ENCODE results near the gene AOPEP.
A peak's percentile ranks its signal among the peaks of the same experiment; 100 is the strongest.

The AOPEP gene, protein sequence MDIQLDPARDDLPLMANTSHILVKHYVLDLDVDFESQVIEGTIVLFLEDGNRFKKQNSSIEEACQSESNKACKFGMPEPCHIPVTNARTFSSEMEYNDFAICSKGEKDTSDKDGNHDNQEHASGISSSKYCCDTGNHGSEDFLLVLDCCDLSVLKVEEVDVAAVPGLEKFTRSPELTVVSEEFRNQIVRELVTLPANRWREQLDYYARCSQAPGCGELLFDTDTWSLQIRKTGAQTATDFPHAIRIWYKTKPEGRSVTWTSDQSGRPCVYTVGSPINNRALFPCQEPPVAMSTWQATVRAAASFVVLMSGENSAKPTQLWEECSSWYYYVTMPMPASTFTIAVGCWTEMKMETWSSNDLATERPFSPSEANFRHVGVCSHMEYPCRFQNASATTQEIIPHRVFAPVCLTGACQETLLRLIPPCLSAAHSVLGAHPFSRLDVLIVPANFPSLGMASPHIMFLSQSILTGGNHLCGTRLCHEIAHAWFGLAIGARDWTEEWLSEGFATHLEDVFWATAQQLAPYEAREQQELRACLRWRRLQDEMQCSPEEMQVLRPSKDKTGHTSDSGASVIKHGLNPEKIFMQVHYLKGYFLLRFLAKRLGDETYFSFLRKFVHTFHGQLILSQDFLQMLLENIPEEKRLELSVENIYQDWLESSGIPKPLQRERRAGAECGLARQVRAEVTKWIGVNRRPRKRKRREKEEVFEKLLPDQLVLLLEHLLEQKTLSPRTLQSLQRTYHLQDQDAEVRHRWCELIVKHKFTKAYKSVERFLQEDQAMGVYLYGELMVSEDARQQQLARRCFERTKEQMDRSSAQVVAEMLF

DNA sequence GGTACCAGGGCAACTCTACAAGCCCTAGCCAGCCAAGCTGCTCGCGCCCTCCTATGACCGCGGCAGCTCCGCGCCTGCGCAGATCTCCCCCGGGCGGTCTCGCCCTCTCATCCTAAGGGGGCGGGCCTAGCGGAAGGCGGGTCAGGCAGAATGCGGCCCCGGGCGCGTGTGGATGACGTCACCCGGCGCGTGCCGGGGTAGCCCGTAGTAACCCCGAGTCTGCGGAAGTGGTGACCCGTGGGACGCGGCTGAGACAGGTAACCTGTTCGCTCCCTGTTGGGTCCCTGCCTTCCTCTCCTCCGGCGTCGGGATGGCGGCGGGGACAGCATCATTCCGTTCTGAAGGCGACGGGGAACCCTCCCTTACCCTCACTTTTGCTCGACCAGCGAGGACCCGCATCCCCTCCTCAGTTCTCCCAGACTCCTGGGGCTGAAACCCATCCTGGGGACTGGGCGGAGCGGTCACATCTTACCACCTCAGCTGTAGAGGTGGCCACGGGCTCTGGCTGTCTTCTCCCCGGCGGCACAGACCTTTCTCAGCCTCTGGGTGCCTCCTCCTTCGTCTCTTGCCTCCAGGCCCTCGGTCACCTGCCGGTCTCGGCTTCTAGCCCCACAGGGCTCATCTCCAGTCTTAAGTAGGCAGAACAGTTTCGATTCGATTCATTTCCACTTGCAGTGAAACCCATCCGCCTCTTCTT lies at the start of gene AOPEP:
Gene AOPEP (plus strand): TSS at position 205 of the 697 bp plus-strand sequence. CDS start 33,085 bp downstream, outside the sequence.
- H3K9me2 ChIP-seq (replicated peaks; ENCODE audit: insufficient read depth, low read length), result no peaks in the 10 kb centered on the region
- H2AFZ ChIP-seq (ENCODE audit: low read depth, low read length, severe bottlenecking), result peak within 1 kb of the TSS; percentile 91
- no peak for TF ChIP-seq EZH2phosphoT487 (conservative IDR thresholded peaks at IDR 0.05; ENCODE audit: low read length)
- TF ChIP-seq, protein P1, sequence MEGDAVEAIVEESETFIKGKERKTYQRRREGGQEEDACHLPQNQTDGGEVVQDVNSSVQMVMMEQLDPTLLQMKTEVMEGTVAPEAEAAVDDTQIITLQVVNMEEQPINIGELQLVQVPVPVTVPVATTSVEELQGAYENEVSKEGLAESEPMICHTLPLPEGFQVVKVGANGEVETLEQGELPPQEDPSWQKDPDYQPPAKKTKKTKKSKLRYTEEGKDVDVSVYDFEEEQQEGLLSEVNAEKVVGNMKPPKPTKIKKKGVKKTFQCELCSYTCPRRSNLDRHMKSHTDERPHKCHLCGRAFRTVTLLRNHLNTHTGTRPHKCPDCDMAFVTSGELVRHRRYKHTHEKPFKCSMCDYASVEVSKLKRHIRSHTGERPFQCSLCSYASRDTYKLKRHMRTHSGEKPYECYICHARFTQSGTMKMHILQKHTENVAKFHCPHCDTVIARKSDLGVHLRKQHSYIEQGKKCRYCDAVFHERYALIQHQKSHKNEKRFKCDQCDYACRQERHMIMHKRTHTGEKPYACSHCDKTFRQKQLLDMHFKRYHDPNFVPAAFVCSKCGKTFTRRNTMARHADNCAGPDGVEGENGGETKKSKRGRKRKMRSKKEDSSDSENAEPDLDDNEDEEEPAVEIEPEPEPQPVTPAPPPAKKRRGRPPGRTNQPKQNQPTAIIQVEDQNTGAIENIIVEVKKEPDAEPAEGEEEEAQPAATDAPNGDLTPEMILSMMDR (IDR thresholded peaks at IDR 0.05; ENCODE audit: insufficient read depth, low read length, poor library complexity, severe bottlenecking), result no peak
- 0 out of 2 replicates have a peak, but pooled peaks cover 5% of the 10 kb centered on the region for H3F3A ChIP-seq (ENCODE audit: insufficient read depth)
- no peaks in the 10 kb centered on the region for H3K36me3 ChIP-seq (ENCODE audit: low read length)
- H3K27me3 ChIP-seq (ENCODE audit: low read length), result no peaks in the 10 kb centered on the region
- H3K27ac ChIP-seq (ENCODE audit: low read depth, low read length), result no peak within 1 kb of the TSS
- peak within 1 kb of the TSS; percentile 82 for H3K4me2 ChIP-seq (ENCODE audit: low read depth, low read length, poor library complexity, severe bottlenecking)
- no peaks in the 10 kb centered on the region for H3K9me3 ChIP-seq (ENCODE audit: insufficient read depth, low read length)
- H3K4me3 ChIP-seq (ENCODE audit: insufficient read depth, low read length, poor library complexity, severe bottlenecking), result peak within 1 kb of the TSS; percentile 73
- H4K20me1 ChIP-seq (ENCODE audit: low read depth, low read length), result no peaks in the 10 kb centered on the region
- peak within 1 kb of the TSS; percentile 74 for H3K9ac ChIP-seq (ENCODE audit: low read length)
- peaks cover 19% of the 10 kb centered on the region; the same call in 1 of the 2 replicates for H3K79me2 ChIP-seq (ENCODE audit: insufficient read depth, low read length)

DNA sequence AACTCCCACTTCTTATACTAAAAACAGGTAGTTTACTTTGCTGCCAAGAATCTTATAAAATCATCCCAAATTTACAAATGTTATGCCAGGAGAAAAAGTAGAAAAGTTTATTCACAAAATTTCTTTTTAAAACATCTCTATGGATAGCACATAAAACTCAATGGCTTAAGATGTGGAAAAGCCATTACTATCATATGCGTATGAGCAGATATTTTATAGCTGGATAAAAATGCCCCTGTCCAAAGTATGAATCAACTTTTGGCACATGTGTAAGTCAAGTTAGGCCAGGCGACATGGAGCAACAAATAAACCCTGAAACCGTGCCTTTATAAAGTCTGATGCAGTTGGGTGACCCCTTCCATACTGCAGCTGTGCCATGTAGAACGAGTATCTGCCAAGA lies 48.6 kb upstream of the AOPEP start:
- Histone ChIP-seq H3K9ac (ENCODE audit: low read length) (no peak overlapping the region), H2AFZ (ENCODE audit: low read depth, low read length, severe bottlenecking) (no peak overlapping the region)

DNA sequence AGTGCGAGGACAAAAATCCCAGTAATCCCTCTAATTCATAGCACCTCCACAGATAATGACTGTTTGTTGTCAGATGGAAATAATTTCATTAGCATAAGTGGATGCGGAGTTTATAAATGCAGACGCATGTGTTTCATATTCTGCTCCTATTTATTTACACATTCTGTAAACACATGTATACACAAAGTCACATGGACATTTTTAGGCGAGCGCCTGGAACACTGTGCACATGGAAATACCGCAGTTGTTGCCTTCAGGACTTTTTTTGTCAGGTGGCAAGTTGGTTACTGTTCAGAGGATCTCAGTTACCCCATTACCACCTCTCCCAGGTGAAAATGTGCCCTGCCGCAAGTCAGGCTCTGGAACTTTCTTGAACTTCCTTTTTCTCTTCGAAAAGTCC lies 46.9 kb upstream of the AOPEP start:
- no peaks in the 10 kb centered on the region for H4K20me1 ChIP-seq (ENCODE audit: low read depth, low read length)
- TF ChIP-seq EZH2phosphoT487 (conservative IDR thresholded peaks at IDR 0.05; ENCODE audit: low read length), result no peak
- TF ChIP-seq, protein P1 (IDR thresholded peaks at IDR 0.05; ENCODE audit: insufficient read depth, low read length, poor library complexity, severe bottlenecking), result no peak
- no peak overlapping the region for H3K4me2 ChIP-seq (ENCODE audit: low read depth, low read length, poor library complexity, severe bottlenecking)
- no peaks in the 10 kb centered on the region for H3K9me3 ChIP-seq (ENCODE audit: insufficient read depth, low read length)
- no peaks in the 10 kb centered on the region for H3K79me2 ChIP-seq (ENCODE audit: insufficient read depth, low read length)
- no peaks in the 10 kb centered on the region for H3K36me3 ChIP-seq (ENCODE audit: low read length)
- H3F3A ChIP-seq (ENCODE audit: insufficient read depth), result no peaks in the 10 kb centered on the region
- no peak overlapping the region for H3K27ac ChIP-seq (ENCODE audit: low read depth, low read length)
- H3K27me3 ChIP-seq (ENCODE audit: low read length), result no peaks in the 10 kb centered on the region
- H3K4me3 ChIP-seq (ENCODE audit: insufficient read depth, low read length, poor library complexity, severe bottlenecking), result no peak overlapping the region
- H2AFZ ChIP-seq (ENCODE audit: low read depth, low read length, severe bottlenecking), result no peak overlapping the region
- H3K9ac ChIP-seq (ENCODE audit: low read length), result no peak overlapping the region
- no peaks in the 10 kb centered on the region for H3K9me2 ChIP-seq (replicated peaks; ENCODE audit: insufficient read depth, low read length)

More for the DNA sequence above, 48.6 kb upstream of the AOPEP start:
- Histone ChIP-seq H3K9me3 (ENCODE audit: insufficient read depth, low read length) (no peaks in the 10 kb centered on the region), H3K9me2 (replicated peaks; ENCODE audit: insufficient read depth, low read length) (no peaks in the 10 kb centered on the region), H3K79me2 (ENCODE audit: insufficient read depth, low read length) (no peaks in the 10 kb centered on the region), H3F3A (ENCODE audit: insufficient read depth) (no peaks in the 10 kb centered on the region), H3K27me3 (ENCODE audit: low read length) (no peaks in the 10 kb centered on the region), H4K20me1 (ENCODE audit: low read depth, low read length) (no peaks in the 10 kb centered on the region), H3K4me2 (ENCODE audit: low read depth, low read length, poor library complexity, severe bottlenecking) (no peak overlapping the region), H3K4me3 (ENCODE audit: insufficient read depth, low read length, poor library complexity, severe bottlenecking) (no peak overlapping the region), H3K27ac (ENCODE audit: low read depth, low read length) (no peak overlapping the region), H3K36me3 (ENCODE audit: low read length) (no peaks in the 10 kb centered on the region)
- TF ChIP-seq EZH2phosphoT487 (conservative IDR thresholded peaks at IDR 0.05; ENCODE audit: low read length), result no peak

All from SU-DHL-6 (cell line).